SH-SY5Y (cell line): ENCODE data around the gene OGDHL.

Experiments used
- GATA2 ChIP-seq: IDR thresholded peaks from 2 replicates; pipeline ENCODE4 v1.6.1; 2011; ENCODE audit warnings: mild to moderate bottlenecking, low read depth, low read length
- GATA3 ChIP-seq: IDR thresholded peaks from 2 replicates; pipeline ENCODE4 v1.6.1; 2011; ENCODE audit warnings: low read depth, mild to moderate bottlenecking, low read length, moderate library complexity

- TF ChIP-seq GATA2 (no peak), GATA3 (no peak)
These were observed 22.7 kb downstream of the OGDHL start for GRCh38 chr10:49739426-49739825.
